A673 (cell line): ENCODE data around the gene NR1D1. TPM values are rescaled to one million over a fixed set of nuclear protein-coding genes. Genes with fewer than 3 reads are reported as not detected.

Experiments used
- BruUV-seq: library from RNA; stranded (reverse); fragments of 400-500 nt; replicated peaks from 2 replicates; lab custom pipeline; 2021; lab: Mats Ljungman, UMichigan
- CTCF ChIA-PET: fragments of 300-600 bp; sonication (Branson Sonifier 250); formaldehyde crosslinking; loops from one replicate; lab custom pipeline; 2022; ENCODE audit warnings: antibody characterized with exemption; lab: Charles Lee
- POLR2A ChIA-PET: fragments of 300-600 bp; sonication (Branson Sonifier 250); formaldehyde crosslinking; loops from one replicate; lab custom pipeline; 2022; ENCODE audit warnings: antibody characterized with exemption; ENCODE audit not compliant: low non-redundant PET; lab: Charles Lee
- DNase-seq: peaks from one replicate; pipeline ENCODE4 v3.0.0-alpha.2; 2015; ENCODE audit warnings: low spot score
- H3K27ac ChIP-seq: fragments of 200-600 bp; sonication (generic); 2 replicates; pipeline ENCODE4 v1.5.1; 2016; ENCODE audit warnings: mixed run types, low read depth, mild to moderate bottlenecking, mixed read lengths, antibody characterized with exemption, low read length; ENCODE audit not compliant: poor library complexity, severe bottlenecking
- H3K27me3 ChIP-seq: fragments of 200-600 bp; sonication (generic); replicated peaks from 2 replicates; pipeline ENCODE4 v1.6.1; 2017; ENCODE audit warnings: mixed run types, low read depth, mild to moderate bottlenecking, mixed read lengths, antibody characterized with exemption, low read length; ENCODE audit not compliant: insufficient read depth, poor library complexity
- H3K36me3 ChIP-seq: fragments of 200-600 bp; sonication (generic); 2 replicates; pipeline ENCODE4 v1.6.1; 2016; ENCODE audit warnings: mixed run types, mild to moderate bottlenecking, mixed read lengths, antibody characterized with exemption, low read length; ENCODE audit not compliant: insufficient read depth, poor library complexity, severe bottlenecking
- H3K4me1 ChIP-seq: fragments of 200-600 bp; sonication (generic); 2 replicates; pipeline ENCODE4 v1.6.1; 2017; ENCODE audit warnings: mixed run types, mild to moderate bottlenecking, mixed read lengths, antibody characterized with exemption, low read length; ENCODE audit not compliant: insufficient read depth, poor library complexity, severe bottlenecking
- H3K4me3 ChIP-seq: fragments of 200-600 bp; sonication (generic); 2 replicates; pipeline ENCODE4 v1.5.1; 2016; ENCODE audit warnings: low read depth, mixed run types, mild to moderate bottlenecking, mixed read lengths, low read length; ENCODE audit not compliant: poor library complexity, severe bottlenecking
- H3K9me3 ChIP-seq: fragments of 200-600 bp; sonication (generic); 2 replicates; pipeline ENCODE4 v1.6.1; 2016; ENCODE audit warnings: mixed run types, low read depth, mild to moderate bottlenecking, mixed read lengths, antibody characterized with exemption, low read length; ENCODE audit not compliant: poor library complexity, severe bottlenecking
- CTCF ChIP-seq: fragments of 300-800, 200-600 bp; sonication (generic); conservative IDR thresholded peaks from 2 replicates; pipeline ENCODE4 v1.5.1; 2017; ENCODE audit warnings: low read depth, mild to moderate bottlenecking, antibody characterized with exemption, low read length, moderate library complexity, mixed read lengths
- EZH2 ChIP-seq: fragments of 200-600 bp; sonication (generic); IDR thresholded peaks from 2 replicates; pipeline ENCODE4 v1.6.1; 2017; ENCODE audit warnings: borderline replicate concordance, low read depth, mild to moderate bottlenecking, mixed read lengths, antibody characterized with exemption, low read length; ENCODE audit not compliant: poor library complexity, severe bottlenecking
- intact Hi-C: fragments of 100-400 bp; cut with micrococcal nuclease; formaldehyde crosslinking; loops from one replicate; pipeline ENCODE4 v1.10.0; 2022; ENCODE audit not compliant: unreplicated experiment
- total RNA-seq: library from RNA; stranded (reverse); gene quantifications from 2 replicates; pipeline ENCODE4 v1.2.3, GENCODE V29; 2021

Gene NR1D1
- total RNA-seq, 1 experiment from 2014 or later: 2.6 TPM

GRCh38 chr17:40056379-40057015 lies 43.9 kb downstream of the NR1D1 start:
- BruUV-seq: no TSS peak

More at GRCh38 chr17:40056379-40057015, 43.9 kb downstream of the NR1D1 start:
- ChIA-PET CTCF (no interaction called here), POLR2A (no interaction called here)
- peaks cover 4% of the 10 kb centered on the region for H3K36me3 ChIP-seq
- no peak for TF ChIP-seq CTCF
- no peak for TF ChIP-seq EZH2
- no peaks in the 10 kb centered on the region for H3K4me1 ChIP-seq
- no peak overlapping the region for H3K4me3 ChIP-seq
- H3K27me3 ChIP-seq: no peaks in the 10 kb centered on the region
- DNase-seq: no peak
- H3K27ac ChIP-seq: no peak overlapping the region
- no peaks in the 10 kb centered on the region for H3K9me3 ChIP-seq
- intact Hi-C loops: no loop called here

Other genes starting within 250 kb of the NR1D1 start
- gene IKZF3, start 236.3 kb downstream of the NR1D1 start, total RNA-seq: not detected in 2 replicates
- not detected in 2 replicates for gene ZPBP2, start 232.4 kb downstream of the NR1D1 start, total RNA-seq
- 5.0 and 5.3 TPM in 2 replicates for gene GSDMB, start 182.0 kb downstream of the NR1D1 start, total RNA-seq
- gene ORMDL3, start 173.0 kb downstream of the NR1D1 start, total RNA-seq: 18.0 and 20.8 TPM in 2 replicates
- gene LRRC3C, start 172.9 kb downstream of the NR1D1 start, total RNA-seq: not detected in 2 replicates
- gene GSDMA, start 137.6 kb downstream of the NR1D1 start, total RNA-seq: not detected in 2 replicates
- 161 and 168 TPM in 2 replicates for gene PSMD3, start 119.8 kb downstream of the NR1D1 start, total RNA-seq
- gene CSF3, start 85.1 kb downstream of the NR1D1 start, total RNA-seq: not detected in 2 replicates
- 48.7 and 50.7 TPM in 2 replicates for gene MED24, start 46.2 kb downstream of the NR1D1 start, total RNA-seq
- gene THRA, start 37.6 kb downstream of the NR1D1 start, total RNA-seq: 14.5 and 18.7 TPM in 2 replicates
- gene MSL1, start 21.4 kb upstream of the NR1D1 start, total RNA-seq: 56.9 and 59.9 TPM in 2 replicates
- 65.1 and 66.5 TPM in 2 replicates for gene CASC3, start 39.9 kb upstream of the NR1D1 start, total RNA-seq
- 11.4 and 11.9 TPM in 2 replicates for gene RAPGEFL1, start 76.9 kb upstream of the NR1D1 start, total RNA-seq
- 16.3 and 17.2 TPM in 2 replicates for gene WIPF2, start 118.7 kb upstream of the NR1D1 start, total RNA-seq
- gene CDC6, start 187.3 kb upstream of the NR1D1 start, total RNA-seq: 82.6 and 85.7 TPM in 2 replicates
- gene RARA, start 208.6 kb upstream of the NR1D1 start, total RNA-seq: 25.4 and 30.3 TPM in 2 replicates